Epithelial cell of proximal tubule (primary cell): ENCODE results near the gene SPCS1. TPM values are rescaled to one million over a fixed set of nuclear protein-coding genes. Genes with fewer than 3 reads are reported as not detected.
"Not testable (repeated sequence)": the region's sequence is repeated elsewhere in the genome, so short reads cannot be mapped to it uniquely, and the experiment has no call there.

ENCODE experiments used
- DNase-seq: peaks from one replicate; pipeline ENCODE4 v3.0.0-alpha.2; 2011; ENCODE audit warnings: low read depth
- H3K4me3 ChIP-seq: 2 replicates; pipeline ENCODE4 v1.5.1; 2011; ENCODE audit warnings: low read depth, mild to moderate bottlenecking, low read length
- total RNA-seq: library from RNA; depleted of rRNA; stranded (reverse); fragments of >200 nt; gene quantifications from 2 replicates; pipeline ENCODE4 v1.2.3, GENCODE V29; 2015
- TF ChIP-seq, protein P1 (sequence below): conservative IDR thresholded peaks from 2 replicates; pipeline ENCODE4 v1.5.1; 2012; ENCODE audit warnings: low read depth, mild to moderate bottlenecking, low read length

Gene SPCS1
- total RNA-seq = 171 and 212 TPM in 2 replicates

DNA sequence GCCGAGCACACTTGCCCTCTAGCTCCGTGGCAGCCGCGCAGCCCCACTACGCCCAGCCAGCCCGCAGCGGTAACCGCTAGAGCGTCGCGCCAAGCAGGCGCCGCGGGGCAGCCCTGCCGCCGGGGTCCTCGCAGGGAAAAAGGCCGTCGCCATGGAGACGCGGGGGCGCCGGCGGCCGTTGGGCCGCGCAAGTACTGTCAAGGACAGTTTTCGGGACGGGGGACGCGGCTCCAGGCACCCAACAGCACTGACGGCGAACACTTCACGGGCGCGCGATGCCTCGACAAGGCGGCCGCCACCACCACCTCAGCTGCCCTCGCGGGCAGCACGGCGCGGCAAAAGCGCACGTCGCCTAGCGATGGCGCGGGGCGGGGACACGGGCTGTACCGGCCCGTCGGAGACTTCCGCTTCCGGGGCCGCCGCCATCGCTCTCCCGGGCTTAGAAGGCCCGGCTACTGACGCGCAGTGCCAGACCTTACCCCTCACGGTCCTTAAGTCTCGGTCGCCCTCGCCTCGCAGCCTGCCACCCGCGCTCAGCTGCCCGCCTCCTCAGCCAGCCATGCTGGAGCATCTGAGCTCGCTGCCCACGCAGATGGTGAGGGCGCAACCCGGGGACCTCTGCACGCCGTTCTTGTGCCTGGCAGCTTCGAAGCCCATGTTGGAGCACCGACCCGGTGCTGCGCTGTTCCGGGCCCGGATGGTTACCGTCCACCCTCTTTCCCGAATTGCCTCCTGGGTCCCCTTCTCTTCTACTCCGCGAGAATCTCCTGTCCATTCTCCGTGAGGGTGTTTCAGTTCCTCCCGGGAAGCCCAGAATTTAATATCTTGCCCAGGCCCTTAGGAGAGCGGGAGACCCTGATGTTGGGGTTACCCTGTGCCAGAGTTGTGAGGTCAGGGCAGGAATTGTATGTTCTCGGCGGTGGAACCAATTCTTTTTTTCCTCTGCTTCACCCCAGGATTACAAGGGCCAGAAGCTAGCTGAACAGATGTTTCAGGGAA is at the start of gene SPCS1, which contains the start of gene GLT8D1:
Gene SPCS1 (plus strand): TSS at position 419 of the 999 bp plus-strand sequence. CDS start 141 bp downstream, at position 560.
Gene GLT8D1 (minus strand): TSS at position 104 of the 999 bp plus-strand sequence. CDS start 5,331 bp downstream, outside the sequence.
- TF ChIP-seq, protein P1, sequence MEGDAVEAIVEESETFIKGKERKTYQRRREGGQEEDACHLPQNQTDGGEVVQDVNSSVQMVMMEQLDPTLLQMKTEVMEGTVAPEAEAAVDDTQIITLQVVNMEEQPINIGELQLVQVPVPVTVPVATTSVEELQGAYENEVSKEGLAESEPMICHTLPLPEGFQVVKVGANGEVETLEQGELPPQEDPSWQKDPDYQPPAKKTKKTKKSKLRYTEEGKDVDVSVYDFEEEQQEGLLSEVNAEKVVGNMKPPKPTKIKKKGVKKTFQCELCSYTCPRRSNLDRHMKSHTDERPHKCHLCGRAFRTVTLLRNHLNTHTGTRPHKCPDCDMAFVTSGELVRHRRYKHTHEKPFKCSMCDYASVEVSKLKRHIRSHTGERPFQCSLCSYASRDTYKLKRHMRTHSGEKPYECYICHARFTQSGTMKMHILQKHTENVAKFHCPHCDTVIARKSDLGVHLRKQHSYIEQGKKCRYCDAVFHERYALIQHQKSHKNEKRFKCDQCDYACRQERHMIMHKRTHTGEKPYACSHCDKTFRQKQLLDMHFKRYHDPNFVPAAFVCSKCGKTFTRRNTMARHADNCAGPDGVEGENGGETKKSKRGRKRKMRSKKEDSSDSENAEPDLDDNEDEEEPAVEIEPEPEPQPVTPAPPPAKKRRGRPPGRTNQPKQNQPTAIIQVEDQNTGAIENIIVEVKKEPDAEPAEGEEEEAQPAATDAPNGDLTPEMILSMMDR = no peak
- peak within 1 kb of the TSS; percentile 100 for H3K4me3 ChIP-seq
- DNase-seq = no peak

DNA sequence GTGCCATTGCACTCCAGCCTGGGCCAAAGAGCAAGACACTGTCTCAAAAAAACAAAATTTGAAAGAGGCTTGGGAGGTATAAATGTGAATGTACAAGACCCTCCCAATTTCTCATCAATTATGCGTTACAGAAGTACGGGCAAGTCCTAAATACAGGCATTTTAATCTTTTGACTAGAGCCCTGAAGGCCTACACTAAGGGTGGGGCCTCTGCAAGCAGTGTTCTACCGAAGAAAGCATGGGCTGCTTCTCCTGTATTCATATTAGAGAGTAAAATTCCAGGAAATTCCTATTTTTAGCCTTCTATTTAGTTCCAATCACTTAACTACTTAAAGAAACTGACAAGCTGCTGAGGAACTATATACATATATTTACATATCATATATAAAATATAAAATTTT is 45.9 kb upstream of the SPCS1 start:
- DNase-seq = no peak
- H3K4me3 ChIP-seq = no peak overlapping the region
- TF ChIP-seq, protein P1 = no peak

DNA sequence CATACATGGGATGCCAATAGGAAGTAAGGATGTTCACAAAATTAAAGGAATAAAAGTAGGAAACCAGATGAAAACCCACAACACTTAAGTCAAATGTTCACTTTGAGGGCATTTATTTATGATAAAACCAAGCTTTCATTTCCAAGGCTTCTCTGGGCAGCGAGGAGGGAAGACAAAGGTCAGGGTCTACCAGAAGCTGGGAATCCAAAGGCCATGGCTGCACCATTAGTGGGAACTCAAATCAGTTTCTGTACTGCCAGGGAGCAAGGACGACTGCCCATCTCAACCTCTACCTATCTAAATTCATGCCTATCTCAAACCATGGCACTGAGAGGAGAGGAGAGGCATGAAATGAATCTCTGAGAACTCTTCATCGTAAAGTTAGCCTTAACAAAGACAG is 42.8 kb upstream of the SPCS1 start:
- no peak for DNase-seq
- no peak overlapping the region for H3K4me3 ChIP-seq
- TF ChIP-seq, protein P1 = no peak

DNA sequence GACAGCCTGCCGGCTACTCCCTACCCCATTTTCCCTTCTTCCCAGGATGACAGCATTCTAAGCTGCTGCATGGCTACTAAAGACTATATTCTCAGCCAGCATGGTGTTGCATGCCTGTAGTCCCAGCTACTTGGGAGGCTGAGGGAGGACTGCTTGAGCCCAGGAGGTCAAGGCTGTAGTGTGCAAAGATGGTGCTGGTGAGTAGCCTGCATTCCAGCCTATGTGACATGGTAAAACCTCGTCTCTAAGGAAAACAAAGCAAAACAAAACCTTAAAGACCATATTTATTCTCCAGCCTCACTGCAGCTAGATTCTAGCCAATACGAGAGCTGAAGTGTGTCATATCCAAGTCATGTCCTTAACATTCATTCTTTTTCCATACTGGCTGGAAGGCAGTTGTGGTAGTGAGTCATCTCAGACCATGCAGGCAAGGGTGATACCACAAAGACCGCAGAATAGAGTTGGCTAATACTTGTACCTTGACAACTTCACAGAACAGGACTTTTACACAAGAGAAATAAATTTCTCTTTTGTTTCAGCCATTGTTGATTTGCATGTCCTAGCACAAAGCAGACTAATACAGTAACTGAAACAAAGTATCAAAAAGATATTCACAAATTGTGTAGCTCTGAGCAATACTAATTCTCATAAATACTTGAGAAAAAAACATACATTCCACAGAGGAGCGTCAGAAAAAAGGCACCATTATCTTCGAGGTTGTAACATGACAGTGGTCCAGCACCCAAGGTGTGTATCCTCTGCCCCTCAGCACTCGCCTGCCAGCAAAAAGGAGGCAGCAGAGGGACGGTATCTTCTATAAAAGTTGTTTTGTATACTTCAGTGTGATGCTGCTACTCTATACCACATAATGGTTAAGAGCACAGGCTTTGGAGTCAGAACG is 35.0 kb upstream of the SPCS1 start:
- no peak overlapping the region for H3K4me3 ChIP-seq
- TF ChIP-seq, protein P1 = no peak
- DNase-seq = peak; percentile 100

DNA sequence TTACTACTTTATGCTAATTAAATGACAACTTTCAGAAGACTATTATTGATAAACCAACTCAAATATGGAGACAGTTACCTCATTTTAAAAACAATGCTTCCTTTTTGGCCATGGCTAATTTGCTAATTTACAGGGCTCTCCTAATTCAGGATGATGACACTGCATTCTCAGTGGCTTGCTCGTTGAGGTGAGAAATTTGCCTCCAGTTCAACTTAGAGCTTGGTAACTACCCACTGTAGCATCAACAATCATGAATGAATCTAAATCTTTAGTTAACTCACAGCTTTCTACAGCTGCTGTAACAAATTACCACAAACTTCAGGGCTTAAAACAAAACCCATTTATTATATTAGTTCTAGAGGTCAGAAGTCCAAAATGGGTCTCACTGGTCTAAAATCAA is 34.2 kb upstream of the SPCS1 start:
- no peak overlapping the region for H3K4me3 ChIP-seq
- DNase-seq = no peak
- TF ChIP-seq, protein P1 = no peak

DNA sequence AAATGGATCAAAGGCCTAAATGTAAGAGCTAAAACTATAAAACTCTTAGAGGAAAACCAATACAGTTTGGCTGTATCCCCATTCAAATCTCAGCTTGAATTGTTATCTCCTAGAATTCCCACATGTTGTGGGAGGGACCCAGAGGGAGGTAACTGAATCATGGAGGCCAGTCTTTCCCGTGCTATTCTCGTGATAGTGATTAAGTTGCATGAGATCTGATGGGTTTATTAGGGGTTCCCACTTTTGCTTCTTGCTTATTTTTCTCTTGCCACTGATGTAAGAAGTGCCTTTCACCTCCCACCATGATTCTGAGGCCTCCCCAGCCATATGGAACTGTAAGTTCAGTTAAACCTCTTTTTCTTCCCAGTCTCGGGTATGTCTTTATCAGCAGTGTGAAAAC is 29.7 kb upstream of the SPCS1 start:
- not testable (repeated sequence) for DNase-seq, H3K4me3 ChIP-seq
